GM18868 (cell line): Measurements from ENCODE around the gene CFAP99.

ENCODE experiments used
- ATAC-seq: cut with Tn5 transposase; IDR thresholded peaks from one replicate; pipeline ENCODE4 v1.9.1; 2021; ENCODE audit warnings: mild to moderate bottlenecking, moderate library complexity; ENCODE audit not compliant: unreplicated experiment

Gene CFAP99

GRCh38 chr4:2390784-2391421 is 27.9 kb upstream of the CFAP99 start:
- no peak for ATAC-seq

GRCh38 chr4:2393353-2394270 is 25.1 kb upstream of the CFAP99 start:
- peak; percentile 39 for ATAC-seq

GRCh38 chr4:2394528-2394927 is 24.2 kb upstream of the CFAP99 start:
- ATAC-seq, result no peak

GRCh38 chr4:2395038-2395437 is 23.7 kb upstream of the CFAP99 start:
- ATAC-seq, result no peak

- no peak for ATAC-seq
Observed at GRCh38 chr4:2395584-2395983, 23.2 kb upstream of the CFAP99 start.

GRCh38 chr4:2396781-2397368 is 21.9 kb upstream of the CFAP99 start:
- no peak for ATAC-seq

- ATAC-seq, result no peak
Observed at GRCh38 chr4:2397596-2398379, 21.0 kb upstream of the CFAP99 start.

- ATAC-seq, result no peak
Observed at GRCh38 chr4:2399216-2399615, 19.5 kb upstream of the CFAP99 start.

- no peak for ATAC-seq
Observed at GRCh38 chr4:2399631-2400190, 19.0 kb upstream of the CFAP99 start.

- no peak for ATAC-seq
Observed at GRCh38 chr4:2400841-2401609, 17.7 kb upstream of the CFAP99 start.

- no peak for ATAC-seq
Observed at GRCh38 chr4:2401610-2401983, 17.2 kb upstream of the CFAP99 start.

- ATAC-seq, result no peak
Observed at GRCh38 chr4:2402048-2402842, 16.5 kb upstream of the CFAP99 start.

- ATAC-seq, result no peak
Observed at GRCh38 chr4:2402941-2403340, 15.8 kb upstream of the CFAP99 start.

- ATAC-seq, result no peak
Observed at GRCh38 chr4:2406406-2406805, 12.3 kb upstream of the CFAP99 start.

- no peak for ATAC-seq
Observed at GRCh38 chr4:2406920-2407319, 11.8 kb upstream of the CFAP99 start.

- no peak for ATAC-seq
Observed at GRCh38 chr4:2407991-2408342, 10.8 kb upstream of the CFAP99 start.

GRCh38 chr4:2408401-2408958 is 10.3 kb upstream of the CFAP99 start:
- ATAC-seq, result no peak

- no peak for ATAC-seq
Observed at GRCh38 chr4:2408976-2409375, 9.8 kb upstream of the CFAP99 start.

- no peak for ATAC-seq
Observed at GRCh38 chr4:2409381-2409783, 9.4 kb upstream of the CFAP99 start.
